Activated naive CD4-positive, alpha-beta T cell (primary cell): ENCODE results near the gene DEFB123.
"Not testable (repeated sequence)": the region's sequence is repeated elsewhere in the genome, so short reads cannot be mapped to it uniquely, and the experiment has no call there.

Experiments used
- DNase-seq, 4 experiments: peaks; one replicate each; lab custom pipeline; 2025; lab: John Stamatoyannopoulos, UW

The DEFB123 gene

GRCh38 chr20:31440012-31440659 lies at the start of gene DEFB123:
TSS of gene DEFB123 (plus strand) at chr20:31440632. CDS start at chr20:31440699, 67 bp downstream.
- DNase-seq, result no peak

DNA sequence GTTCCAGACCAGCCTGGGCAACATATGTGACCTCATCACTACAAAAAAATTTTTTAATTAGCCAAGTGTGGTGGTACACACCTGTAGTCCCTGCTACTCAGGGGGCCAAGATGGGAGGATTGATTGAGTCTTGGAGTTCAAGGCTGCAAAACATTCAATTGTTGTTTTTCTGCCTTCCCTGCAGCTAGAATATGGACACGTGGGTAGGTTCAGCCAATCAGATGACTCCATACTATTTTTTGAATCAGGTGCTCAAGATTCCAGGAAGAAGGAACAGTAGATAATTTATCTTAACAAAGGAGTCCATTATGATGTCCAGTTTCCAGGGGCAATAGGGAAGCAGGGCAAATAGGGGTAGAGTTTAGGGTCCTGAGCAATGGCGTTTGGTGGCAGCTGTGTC lies 47.6 kb upstream of the DEFB123 start:
- no peak for DNase-seq

GRCh38 chr20:31394900-31395299 lies 45.5 kb upstream of the DEFB123 start:
- no peak for DNase-seq

DNA sequence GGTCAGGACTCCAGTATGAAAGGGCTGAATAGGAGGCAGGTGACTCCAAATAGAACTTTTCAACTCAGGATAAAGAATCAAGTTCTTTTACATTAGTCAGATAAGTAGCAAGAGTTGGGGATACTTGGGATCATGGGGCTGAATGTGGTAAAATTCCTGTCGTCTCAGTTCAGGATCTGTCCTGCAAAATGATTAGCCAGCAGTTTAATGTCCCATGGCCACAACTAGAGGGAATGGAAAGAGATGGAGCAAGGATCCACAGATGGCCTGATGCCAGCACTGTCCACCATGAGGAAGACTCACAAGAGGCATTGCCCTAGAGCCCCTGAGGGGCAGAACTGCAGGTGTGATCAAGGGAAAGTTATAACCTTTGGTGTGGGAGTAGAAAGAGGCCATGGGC lies 36.5 kb upstream of the DEFB123 start:
- no peak for DNase-seq

DNA sequence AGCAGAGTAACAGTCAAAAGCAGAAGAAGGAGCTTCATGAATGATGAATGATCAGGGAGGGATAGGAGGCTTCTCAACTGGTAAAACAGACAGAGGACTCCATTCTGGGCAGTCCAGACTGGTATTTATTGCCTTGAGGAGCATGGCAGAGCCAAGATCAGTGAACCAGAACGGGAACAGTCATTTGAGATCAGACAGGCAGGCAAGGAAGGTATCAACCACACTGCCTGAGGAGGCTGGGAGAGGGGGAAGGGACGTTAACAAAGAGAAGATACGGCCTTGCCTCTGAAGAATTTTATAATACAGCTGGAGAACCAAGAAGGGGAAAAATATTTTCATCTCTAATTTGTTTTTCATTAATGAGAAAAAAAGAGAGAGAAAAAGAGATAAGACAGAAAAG lies 34.3 kb upstream of the DEFB123 start, which contains the start of gene DEFB121:
TSS of gene DEFB121 (minus strand) at position 101 of the 400 bp plus-strand sequence. CDS start at position 38, 63 bp downstream.
- no peak for DNase-seq

- DNase-seq, result no peak
Measured at GRCh38 chr20:31410011-31410410, 30.4 kb upstream of the DEFB123 start.

DNA sequence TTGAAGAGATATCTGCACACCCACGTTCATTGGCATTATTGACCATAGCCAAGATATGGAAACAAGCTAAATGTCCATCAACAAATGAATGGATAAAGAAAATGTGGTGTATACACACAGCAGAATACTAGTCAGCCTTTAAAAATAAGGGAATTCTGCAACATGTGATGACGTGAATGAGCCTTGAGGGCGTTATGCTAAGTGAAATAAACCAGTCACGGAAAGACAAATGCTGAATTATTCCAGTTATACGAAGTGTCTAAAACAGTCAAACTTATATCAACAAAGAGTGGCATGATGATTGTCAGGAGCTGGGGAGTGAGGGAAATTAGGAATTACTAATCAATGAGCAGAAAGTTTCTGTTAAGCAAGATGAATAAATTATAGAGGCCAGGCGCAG lies 26.1 kb upstream of the DEFB123 start:
- no peak for DNase-seq

DNA sequence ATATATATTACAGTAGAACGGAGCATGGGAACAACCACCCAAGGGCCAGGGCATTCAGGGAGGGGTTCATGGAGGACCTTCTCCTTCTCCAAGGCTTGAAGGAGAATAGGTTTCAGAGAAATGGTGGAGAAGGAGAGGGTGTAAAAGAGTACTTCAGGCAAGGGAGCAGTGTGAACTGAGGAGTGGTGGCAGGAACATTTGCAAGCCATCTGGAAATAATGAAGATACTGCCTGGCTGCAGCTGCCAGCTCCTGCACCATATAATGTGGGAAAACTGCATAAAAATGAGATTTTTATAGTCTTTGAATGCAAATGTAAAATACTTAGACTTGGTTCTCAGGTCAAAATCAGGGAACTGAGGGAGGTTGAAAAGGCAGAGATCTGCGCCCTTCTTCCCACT lies 24.8 kb upstream of the DEFB123 start:
- DNase-seq, result no peak

GRCh38 chr20:31418307-31418706 lies 22.1 kb upstream of the DEFB123 start:
- no peak for DNase-seq

- no peak for DNase-seq
Measured at GRCh38 chr20:31425797-31426196, 14.6 kb upstream of the DEFB123 start.

- not testable (repeated sequence) for DNase-seq
Measured at GRCh38 chr20:31426891-31427551, 13.4 kb upstream of the DEFB123 start.

DNA sequence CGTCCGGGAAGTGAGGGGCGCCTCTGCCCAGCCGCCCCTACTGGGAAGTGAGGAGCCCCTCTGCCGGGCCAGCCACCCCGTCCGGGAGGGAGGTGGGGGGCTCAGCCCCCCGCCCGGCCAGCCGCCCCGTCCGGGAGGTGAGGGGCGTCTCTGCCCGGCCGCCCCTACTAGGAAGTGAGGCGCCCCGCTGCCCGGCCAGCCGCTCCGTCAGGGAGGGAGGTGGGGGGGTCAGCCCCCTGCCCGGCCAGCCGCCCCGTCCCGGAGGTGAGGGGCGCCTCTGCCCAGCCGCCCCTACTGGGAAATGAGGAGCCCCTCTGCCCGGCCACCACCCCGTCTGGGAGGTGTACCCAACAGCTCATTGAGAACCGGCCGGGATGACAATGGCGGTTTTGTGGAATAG lies 12.9 kb upstream of the DEFB123 start:
- not testable (repeated sequence) for DNase-seq

- no peak for DNase-seq
Measured at GRCh38 chr20:31430568-31431115, 9.8 kb upstream of the DEFB123 start.

- DNase-seq, result no peak
Measured at GRCh38 chr20:31446084-31446819, 5.8 kb downstream of the DEFB123 start.

- DNase-seq, result no peak
Measured at GRCh38 chr20:31449511-31450414, 9.3 kb downstream of the DEFB123 start.

DNA sequence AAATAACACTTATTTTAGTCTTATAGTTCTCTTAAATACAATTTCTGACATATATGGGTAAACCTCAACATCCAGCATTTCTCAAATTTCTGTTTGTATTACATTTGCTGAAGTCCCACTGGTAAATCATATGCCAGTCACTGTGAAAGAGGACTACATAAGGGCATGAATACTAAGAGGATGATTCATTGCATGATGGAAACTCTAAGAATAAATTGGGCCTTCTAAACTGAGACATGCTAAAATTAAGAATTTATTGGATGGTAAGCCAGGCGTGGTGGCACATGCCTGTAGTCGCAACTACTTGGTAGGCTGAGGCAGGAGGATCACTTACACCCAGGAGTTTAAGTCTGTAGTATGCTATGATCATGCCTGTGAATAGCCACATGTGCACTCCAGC lies 12.1 kb downstream of the DEFB123 start:
- no peak for DNase-seq

GRCh38 chr20:31454361-31454760 lies 13.9 kb downstream of the DEFB123 start:
- DNase-seq, result no peak

GRCh38 chr20:31470946-31471345 lies 30.5 kb downstream of the DEFB123 start:
- not testable (repeated sequence) for DNase-seq

- DNase-seq, result no peak
Measured at GRCh38 chr20:31472395-31473330, 32.2 kb downstream of the DEFB123 start.

DNA sequence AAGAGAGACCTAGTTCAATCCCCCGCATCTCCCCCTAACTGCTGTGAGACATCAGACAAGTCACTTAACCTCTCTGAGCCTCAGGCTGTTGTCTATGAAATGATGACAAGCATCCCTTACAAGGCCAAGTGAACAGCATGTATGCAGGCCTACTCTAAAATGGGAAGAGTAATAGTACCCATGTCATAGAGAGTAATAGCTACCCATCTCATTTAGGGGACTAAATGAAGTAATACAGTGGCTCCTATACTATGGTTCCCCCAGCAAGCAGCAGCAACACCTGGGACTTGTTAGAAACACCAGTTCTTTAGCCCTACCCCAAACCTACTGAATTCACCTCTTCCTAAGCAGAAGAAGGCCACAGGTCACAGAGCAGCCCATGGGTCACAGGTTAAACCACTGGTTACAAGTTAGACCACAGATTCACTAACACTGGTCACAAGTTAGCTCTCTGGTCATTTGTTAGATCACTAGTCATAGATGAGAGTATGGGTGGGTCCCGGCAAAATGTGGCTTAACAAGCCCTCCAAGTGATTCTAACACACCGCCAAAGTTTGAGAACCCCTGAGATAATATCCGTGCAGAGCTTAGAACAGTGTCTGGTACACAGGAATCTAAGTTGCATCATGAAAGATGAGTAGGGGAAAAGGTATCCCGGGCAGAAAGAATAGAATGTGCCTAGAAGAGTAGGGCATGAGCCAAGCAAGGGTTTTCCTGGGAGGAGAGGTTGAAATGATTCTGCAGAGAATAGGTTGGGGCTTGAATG lies 33.1 kb downstream of the DEFB123 start:
- DNase-seq, result no peak
